A549 (cell line): ENCODE data around the gene ASPSCR1. TPM values are rescaled to one million over a fixed set of nuclear protein-coding genes. Genes with fewer than 3 reads are reported as not detected.

Experiments
- ATAC-seq, 2 experiments: fragments of 200-7000 bp in 1 of 2; fragments of >200 bp in 1 of 2; cut with Nextera tagmentation in 1 of 2; cut with Tn5 transposase in 1 of 2; 3 replicates each; pipeline versions ENCODE4 v1.8.0 to v1.9.1; 2018 to 2020; ENCODE audit warnings: mild to moderate bottlenecking in 1 of 2, moderate library complexity in 1 of 2
- CTCF ChIA-PET: fragments of 300-600 bp; sonication (Branson Sonifier 250); formaldehyde crosslinking; extraction: SDS; loops from one replicate; lab custom pipeline; 2021; ENCODE audit warnings: antibody characterized with exemption, inconsistent platforms; lab: Yijun Ruan, JAX
- POLR2A ChIA-PET: fragments of 350-600 bp; formaldehyde crosslinking; extraction: SDS; loops from one replicate; lab custom pipeline; 2021; ENCODE audit warnings: antibody characterized with exemption, inconsistent platforms; lab: Yijun Ruan, JAX
- DNase-seq, 2 experiments: peaks; one replicate each; pipeline versions ENCODE4 v3.0.0 to v3.0.0-alpha.2; 2011 to 2016; ENCODE audit warnings: low read depth in 1 of 2, low spot score in 1 of 2
- FAIRE-seq: peaks from 2 replicates; lab custom pipeline; 2011; peaks lifted over from hg19 to GRCh38; lab: Jason Lieb, UNC
- H3K27ac ChIP-seq, 2 experiments: fragments of >200 bp; sonication (Bioruptor Twin); formaldehyde crosslinking; 3 replicates each; pipeline ENCODE4 v1.5.1; 2016 to 2017
- H3K4me1 ChIP-seq: fragments of >200 bp; sonication (Bioruptor Twin); formaldehyde crosslinking; 3 replicates; pipeline ENCODE4 v1.6.1; 2016
- H3K4me2 ChIP-seq: fragments of >200 bp; sonication (Bioruptor Twin); formaldehyde crosslinking; 3 replicates; pipeline ENCODE4 v1.6.1; 2016
- H3K4me3 ChIP-seq: fragments of >200 bp; sonication (Bioruptor Twin); formaldehyde crosslinking; 3 replicates; pipeline ENCODE4 v1.5.1; 2016
- H3K9me3 ChIP-seq: fragments of >200 bp; sonication (Bioruptor Twin); formaldehyde crosslinking; 3 replicates; pipeline ENCODE4 v1.6.1; 2016
- CBX2 ChIP-seq: fragments of 200-600 bp; sonication (generic); IDR thresholded peaks from 2 replicates; pipeline ENCODE4 v1.6.1; 2016; ENCODE audit warnings: low read depth, mild to moderate bottlenecking, borderline replicate concordance
- CEBPB ChIP-seq, 2 experiments: fragments of >200 bp in 1 of 2; sonication (Bioruptor Twin) in 1 of 2; formaldehyde crosslinking in 1 of 2; IDR thresholded peaks; 2 replicates each; pipeline ENCODE4 v1.6.1; 2012 to 2016
- GATA3 ChIP-seq: IDR thresholded peaks from 2 replicates; pipeline ENCODE4 v1.6.1; 2012; ENCODE audit warnings: borderline replicate concordance
- HOXB13 ChIP-seq: fragments of 250-450 bp; sonication (Bioruptor Pico); IDR thresholded peaks from 2 replicates; pipeline ENCODE4 v1.5.0; 2020; ENCODE audit warnings: low read depth, mild to moderate bottlenecking, moderate library complexity
- HOXB5 ChIP-seq: fragments of 250-450 bp; sonication (Bioruptor Pico); IDR thresholded peaks from 2 replicates; pipeline ENCODE4 v1.5.0; 2020; ENCODE audit warnings: mild to moderate bottlenecking, moderate library complexity
- KDM5A ChIP-seq: fragments of 200-600 bp; sonication (generic); IDR thresholded peaks from 2 replicates; pipeline ENCODE4 v1.6.1; 2016; ENCODE audit warnings: antibody characterized with exemption, mild to moderate bottlenecking
- MAFK ChIP-seq: fragments of 450-650 bp; IDR thresholded peaks from 2 replicates; pipeline ENCODE4 v1.6.1; 2014; ENCODE audit not compliant: partially characterized antibody
- MAZ ChIP-seq: fragments of 150-350 bp; IDR thresholded peaks from 2 replicates; pipeline ENCODE4 v1.6.1; 2014; ENCODE audit warnings: antibody characterized with exemption, low read depth, low read length, borderline replicate concordance
- NR3C1 ChIP-seq: fragments of >200 bp; sonication (Bioruptor Twin); formaldehyde crosslinking; IDR thresholded peaks from 3 replicates; pipeline ENCODE4 v1.6.1; 2017
- RAD21 ChIP-seq, 2 experiments: fragments of >200 bp in 1 of 2; sonication (Bioruptor Twin) in 1 of 2; formaldehyde crosslinking in 1 of 2; IDR thresholded peaks in 1 of 2; conservative IDR thresholded peaks in 1 of 2; 2 replicates in 1 of 2; 3 replicates in 1 of 2; pipeline ENCODE4 v1.6.1; 2012 to 2018; ENCODE audit warnings: inconsistent platforms in 1 of 2
- ZFP36 ChIP-seq: fragments of 450-650 bp; IDR thresholded peaks from 2 replicates; pipeline ENCODE4 v1.6.1; 2014; ENCODE audit warnings: borderline replicate concordance; ENCODE audit not compliant: partially characterized antibody
- WGBS: methylation state at CpG from one replicate; pipeline ENCODE4 v1.1.6; 2017; ENCODE audit errors: missing lambda C conversion rate; 5-methylcytosine and 5-hydroxymethylcytosine counted together
- polyA plus RNA-seq, 4 experiments: library from polyadenylated mRNA; depleted of rRNA in 3 of 4; stranded (reverse); fragments of >200 nt; fragmentation: RNase III in 1 of 4; extraction: RNeasy Plus Mini Kit Qiagen cat#74134 plus additional on column Dnase treatment in 1 of 4; gene quantifications; 2 replicates in 3 of 4; 3 replicates in 1 of 4; pipeline ENCODE4 v1.2.3, GENCODE V29; 2011 to 2017
- TF ChIP-seq, protein P1 (sequence below): fragments of 200-600 bp; sonication (generic); IDR thresholded peaks from 2 replicates; pipeline ENCODE4 v1.6.1; 2016; ENCODE audit warnings: antibody characterized with exemption, mild to moderate bottlenecking, moderate library complexity
- TF ChIP-seq, protein P2 (sequence below): IDR thresholded peaks from 2 replicates; pipeline ENCODE4 v1.6.1; 2012; ENCODE audit warnings: low read depth, borderline replicate concordance

ASPSCR1 gene
- polyA plus RNA-seq, 2 of the 4 experiments (the other 2 are of a cell fraction), result 12.3 to 25.7 TPM

DNA sequence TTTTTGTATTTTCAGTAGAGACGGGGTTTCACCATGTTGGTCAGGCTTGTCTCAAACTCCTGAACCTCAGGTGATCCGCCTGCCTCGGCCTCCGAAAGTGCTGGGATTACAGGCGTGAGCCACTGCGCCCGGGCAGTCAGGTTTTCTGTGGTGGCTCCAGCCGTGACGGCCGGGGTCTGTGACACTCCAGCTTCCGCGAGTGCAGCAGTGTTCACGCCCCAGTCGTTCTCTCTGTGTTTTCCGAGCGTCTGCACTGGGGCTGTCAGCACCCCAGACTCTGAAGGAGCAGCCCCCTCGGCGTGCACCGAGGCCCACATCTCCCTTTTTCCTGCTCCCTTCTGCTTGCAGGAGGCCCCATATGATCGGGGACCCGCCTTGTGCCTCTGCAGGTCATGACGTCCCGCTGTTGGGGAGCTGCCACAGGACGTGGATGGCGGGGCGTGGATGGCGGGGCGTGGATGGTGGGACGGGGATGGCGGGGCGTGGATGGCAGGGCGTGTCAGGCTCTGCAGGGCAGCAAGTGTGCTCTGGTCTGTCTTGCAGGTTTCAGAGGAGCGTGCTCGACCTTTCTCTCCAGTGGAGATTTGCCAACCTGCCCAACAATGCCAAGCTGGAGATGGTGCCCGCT lies 5.7 kb downstream of the ASPSCR1 start:
- peaks cover 7% of the 10 kb centered on the region; the same call in 2 of the 3 replicates for H3K4me1 ChIP-seq
- DNase-seq (no peak), ATAC-seq (no peak)
- WGBS, result 96% methylated on average over 35 of the region's 35 CpGs
- no peak for TF ChIP-seq NR3C1
- TF ChIP-seq, all 56 proteins: peak for 0
- Histone ChIP-seq H3K4me2 (no peak overlapping the region), H3K4me3 (no peak overlapping the region), H3K9me3 (no peaks in the 10 kb centered on the region), H3K27ac (no peak overlapping the region)
- CTCF ChIA-PET, result interaction anchor here (1.0 to 5.9 kb wide), 6 partner anchors 21 to 55 kb away, joined by 3 to 45 read pairs (median 7); partner anchors contain the start of genes CENPX, LRRC45, MAFG and NOTUM
- no peak for FAIRE-seq
- POLR2A ChIA-PET, result no interaction called here

DNA sequence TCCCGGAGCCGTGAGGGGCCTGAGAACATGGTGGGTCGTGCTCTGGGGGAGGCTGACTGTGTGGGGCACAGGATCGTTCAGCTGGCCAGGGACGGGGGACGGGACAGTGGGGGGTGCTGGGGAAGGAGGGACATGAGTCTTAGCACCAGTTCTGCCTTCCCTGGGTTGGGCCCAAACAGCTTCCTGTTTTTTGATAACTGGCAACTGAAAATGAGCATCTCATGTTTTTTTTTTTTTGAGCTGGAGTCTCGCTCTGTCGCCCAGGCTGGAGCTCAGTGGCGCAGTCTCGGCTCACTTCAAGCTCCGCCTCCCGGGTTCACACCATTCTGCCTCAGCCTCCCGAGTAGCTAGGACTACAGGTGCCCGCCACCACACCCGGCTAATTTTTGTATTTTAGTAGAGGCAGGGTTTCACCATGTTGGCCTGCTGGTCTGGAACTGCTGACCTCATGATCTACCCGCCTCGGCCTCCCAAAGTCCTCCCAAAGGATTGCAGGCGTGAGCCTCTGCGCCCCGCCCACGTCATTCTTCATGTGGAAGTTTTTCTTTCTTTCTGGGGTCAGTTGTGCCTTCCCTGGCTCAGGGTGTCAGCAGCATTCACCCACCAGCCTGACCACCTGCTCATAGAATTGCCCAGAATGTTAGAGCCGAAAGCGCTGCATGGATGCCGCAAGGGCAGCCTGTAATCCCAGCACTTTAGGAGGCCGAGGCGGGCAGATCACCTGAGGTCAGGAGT lies 6.4 kb downstream of the ASPSCR1 start:
- TF ChIP-seq MAZ (no peak), HOXB13 (CRISPR knock-in tag) (no peak)
- no peak for DNase-seq
- Histone ChIP-seq H3K4me1 (peaks cover 2% of the 10 kb centered on the region; the same call in 1 of the 3 replicates), H3K9me3 (no peaks in the 10 kb centered on the region), H3K27ac (no peak overlapping the region), H3K4me2 (no peak overlapping the region), H3K4me3 (no peak overlapping the region)
- ChIA-PET POLR2A (interaction anchor here (0.6 kb wide), 1 partner anchor 20 kb away, joined by 3 read pairs; no protein-coding TSS in a partner anchor), CTCF (interaction anchor here (1.0 to 5.9 kb wide), 5 partner anchors 24 to 56 kb away, joined by 3 to 45 read pairs (median 8); partner anchors contain the start of genes CENPX, LRRC45, MAFG and NOTUM)
- 91% methylated on average over 26 of the region's 26 CpGs for WGBS
- no peak for ATAC-seq
- FAIRE-seq, result no peak

DNA sequence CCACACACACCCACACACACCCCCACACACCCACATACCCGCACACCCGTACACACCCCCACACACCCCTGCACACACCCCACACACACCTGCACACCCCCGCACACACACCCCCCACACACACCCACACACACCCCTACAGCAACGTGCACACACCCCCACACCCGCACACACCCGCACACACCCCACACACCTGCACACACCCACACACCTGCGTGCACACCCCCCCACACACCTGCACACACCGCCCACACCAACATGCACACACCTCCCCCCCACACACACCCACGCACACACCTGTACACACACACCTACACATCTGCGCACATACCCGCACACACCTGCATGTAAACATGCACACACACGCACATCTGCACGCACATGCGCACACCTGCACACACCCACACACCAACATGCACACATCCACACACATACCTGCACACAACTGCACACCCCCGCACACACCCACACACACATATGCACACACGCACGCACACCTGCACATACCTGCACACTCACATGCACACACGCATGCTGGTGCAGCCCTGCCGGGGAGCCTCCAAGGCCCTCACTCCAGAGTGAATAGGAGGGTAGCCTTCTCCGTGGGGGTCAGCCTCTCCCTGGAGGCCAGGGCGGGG lies 7.5 kb downstream of the ASPSCR1 start:
- no peak for DNase-seq
- H3K4me1 ChIP-seq, result no peaks in the 10 kb centered on the region
- POLR2A ChIA-PET, result no interaction called here
- no peak overlapping the region for H3K27ac ChIP-seq
- no peak overlapping the region for H3K4me2 ChIP-seq
- WGBS, result 86% methylated on average over 20 of the region's 21 CpGs
- CTCF ChIA-PET, result interaction anchor here (1.2 to 4.8 kb wide), 6 partner anchors 8 to 45 kb away, joined by 3 to 32 read pairs (median 6); partner anchors contain the start of genes CENPX, LRRC45 and NOTUM
- H3K4me3 ChIP-seq, result no peak overlapping the region
- TF ChIP-seq CBX2, result no peak
- TF ChIP-seq, all 56 proteins: peak for 0
- ATAC-seq, result no peak
- no peaks in the 10 kb centered on the region for H3K9me3 ChIP-seq
- no peak for FAIRE-seq

DNA sequence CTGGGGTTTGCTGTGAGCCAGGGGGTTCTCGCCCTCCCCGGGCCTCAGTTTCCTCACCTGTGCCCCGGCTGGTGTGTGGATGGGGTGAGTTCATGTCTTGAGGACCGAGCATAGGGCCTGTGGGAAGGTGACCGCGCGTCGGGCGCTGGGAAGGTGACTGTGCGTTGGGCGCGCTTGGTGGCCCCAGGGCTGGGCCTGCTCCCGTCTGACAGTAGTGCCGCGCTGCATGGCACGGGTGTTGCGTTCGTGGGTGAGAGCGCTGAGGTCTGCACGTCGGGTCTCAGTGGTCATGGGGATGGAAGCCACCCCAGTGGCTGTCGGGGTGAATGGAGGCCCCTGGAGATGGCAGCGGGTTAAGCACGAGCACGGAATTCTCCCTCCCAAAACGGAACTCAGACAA lies 9.2 kb downstream of the ASPSCR1 start:
- no peak for TF ChIP-seq RAD21 (conservative IDR thresholded peaks at IDR 0.05 in 1 of 2, IDR thresholded peaks at IDR 0.05 in 1 of 2)
- TF ChIP-seq, protein P1, sequence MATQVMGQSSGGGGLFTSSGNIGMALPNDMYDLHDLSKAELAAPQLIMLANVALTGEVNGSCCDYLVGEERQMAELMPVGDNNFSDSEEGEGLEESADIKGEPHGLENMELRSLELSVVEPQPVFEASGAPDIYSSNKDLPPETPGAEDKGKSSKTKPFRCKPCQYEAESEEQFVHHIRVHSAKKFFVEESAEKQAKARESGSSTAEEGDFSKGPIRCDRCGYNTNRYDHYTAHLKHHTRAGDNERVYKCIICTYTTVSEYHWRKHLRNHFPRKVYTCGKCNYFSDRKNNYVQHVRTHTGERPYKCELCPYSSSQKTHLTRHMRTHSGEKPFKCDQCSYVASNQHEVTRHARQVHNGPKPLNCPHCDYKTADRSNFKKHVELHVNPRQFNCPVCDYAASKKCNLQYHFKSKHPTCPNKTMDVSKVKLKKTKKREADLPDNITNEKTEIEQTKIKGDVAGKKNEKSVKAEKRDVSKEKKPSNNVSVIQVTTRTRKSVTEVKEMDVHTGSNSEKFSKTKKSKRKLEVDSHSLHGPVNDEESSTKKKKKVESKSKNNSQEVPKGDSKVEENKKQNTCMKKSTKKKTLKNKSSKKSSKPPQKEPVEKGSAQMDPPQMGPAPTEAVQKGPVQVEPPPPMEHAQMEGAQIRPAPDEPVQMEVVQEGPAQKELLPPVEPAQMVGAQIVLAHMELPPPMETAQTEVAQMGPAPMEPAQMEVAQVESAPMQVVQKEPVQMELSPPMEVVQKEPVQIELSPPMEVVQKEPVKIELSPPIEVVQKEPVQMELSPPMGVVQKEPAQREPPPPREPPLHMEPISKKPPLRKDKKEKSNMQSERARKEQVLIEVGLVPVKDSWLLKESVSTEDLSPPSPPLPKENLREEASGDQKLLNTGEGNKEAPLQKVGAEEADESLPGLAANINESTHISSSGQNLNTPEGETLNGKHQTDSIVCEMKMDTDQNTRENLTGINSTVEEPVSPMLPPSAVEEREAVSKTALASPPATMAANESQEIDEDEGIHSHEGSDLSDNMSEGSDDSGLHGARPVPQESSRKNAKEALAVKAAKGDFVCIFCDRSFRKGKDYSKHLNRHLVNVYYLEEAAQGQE, result no peak
- TF ChIP-seq CEBPB (IDR thresholded peaks at IDR 0.05), result no peak
- no peak for TF ChIP-seq KDM5A
- TF ChIP-seq, protein P2, sequence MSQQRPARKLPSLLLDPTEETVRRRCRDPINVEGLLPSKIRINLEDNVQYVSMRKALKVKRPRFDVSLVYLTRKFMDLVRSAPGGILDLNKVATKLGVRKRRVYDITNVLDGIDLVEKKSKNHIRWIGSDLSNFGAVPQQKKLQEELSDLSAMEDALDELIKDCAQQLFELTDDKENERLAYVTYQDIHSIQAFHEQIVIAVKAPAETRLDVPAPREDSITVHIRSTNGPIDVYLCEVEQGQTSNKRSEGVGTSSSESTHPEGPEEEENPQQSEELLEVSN, result no peak
- TF ChIP-seq MAFK, result no peak
- TF ChIP-seq HOXB5 (CRISPR knock-in tag), result no peak
- no peak for TF ChIP-seq ZFP36
- no peak for TF ChIP-seq GATA3
- 96% methylated on average over 26 of the region's 26 CpGs for WGBS
- no peak for FAIRE-seq

More for the DNA sequence above, 9.2 kb downstream of the ASPSCR1 start:
- no peak overlapping the region for H3K4me2 ChIP-seq
- H3K4me3 ChIP-seq, result no peak overlapping the region
- H3K27ac ChIP-seq, result no peak overlapping the region
- DNase-seq (no peak), ATAC-seq (no peak)
- ChIA-PET CTCF (interaction anchor here (1.5 to 4.8 kb wide), 2 partner anchors 26 to 33 kb away, joined by 6 to 32 read pairs; partner anchors contain the start of gene NOTUM), POLR2A (no interaction called here)
- peaks cover 8% of the 10 kb centered on the region for H3K4me1 ChIP-seq
- no peaks in the 10 kb centered on the region for H3K9me3 ChIP-seq
